OCI-LY1 (cell line): ENCODE results near the gene SSTR5.

Experiments
- H2AFZ ChIP-seq: fragments of 200-600 bp; sonication (generic), shearing (Covaris generic); 2 replicates; pipeline ENCODE4 v1.6.0; 2014; ENCODE audit warnings: antibody characterized with exemption, mild to moderate bottlenecking, low read length
- H3F3A ChIP-seq: fragments of 200-600 bp; sonication (generic), shearing (Covaris generic); 2 replicates; pipeline ENCODE4 v1.6.0; 2014; ENCODE audit warnings: mild to moderate bottlenecking, antibody characterized with exemption, low read length, moderate library complexity; ENCODE audit not compliant: insufficient read depth
- H3K27ac ChIP-seq: fragments of 200-600 bp; sonication (generic); 2 replicates; pipeline ENCODE4 v1.5.1; 2014; ENCODE audit warnings: low read length, mixed run types, mild to moderate bottlenecking, low read depth; ENCODE audit not compliant: poor library complexity, severe bottlenecking
- H3K27me3 ChIP-seq: fragments of 200-600 bp; sonication (generic); 2 replicates; pipeline ENCODE4 v1.6.0; 2014; ENCODE audit warnings: antibody characterized with exemption, mild to moderate bottlenecking, low read length, moderate library complexity; ENCODE audit not compliant: insufficient read depth
- H3K36me3 ChIP-seq: fragments of 200-600 bp; sonication (generic); 2 replicates; pipeline ENCODE4 v1.6.1; 2014; ENCODE audit warnings: mild to moderate bottlenecking, antibody characterized with exemption, low read length, moderate library complexity, mixed read lengths; ENCODE audit not compliant: insufficient read depth
- H3K4me1 ChIP-seq: fragments of 200-600 bp; sonication (generic); 2 replicates; pipeline ENCODE4 v1.5.1; 2014; ENCODE audit warnings: mild to moderate bottlenecking, low read length, moderate library complexity; ENCODE audit not compliant: insufficient read depth, severe bottlenecking
- H3K4me2 ChIP-seq: fragments of 200-600 bp; sonication (generic), shearing (Covaris generic); 2 replicates; pipeline ENCODE4 v1.6.1; 2014; ENCODE audit warnings: low read length
- H3K4me3 ChIP-seq: fragments of 200-600 bp; sonication (generic); 2 replicates; pipeline ENCODE4 v1.5.1; 2014; ENCODE audit warnings: low read length, low read depth, mild to moderate bottlenecking, mixed read lengths; ENCODE audit not compliant: poor library complexity, severe bottlenecking
- H3K79me2 ChIP-seq: fragments of 200-600 bp; shearing (Covaris generic); 2 replicates; pipeline ENCODE4 v1.6.1; 2016; ENCODE audit warnings: mixed run types, low read length, mixed read lengths; ENCODE audit not compliant: insufficient read depth
- H3K9ac ChIP-seq: fragments of 200-600 bp; sonication (generic), shearing (Covaris generic); 2 replicates; pipeline ENCODE4 v1.6.1; 2014; ENCODE audit warnings: mild to moderate bottlenecking, low read length, mixed read lengths
- H3K9me2 ChIP-seq: fragments of 200-600 bp; sonication (generic), shearing (Covaris generic); 2 replicates; pipeline ENCODE4 v1.6.1; 2014; ENCODE audit warnings: low read depth, mild to moderate bottlenecking, low read length, mixed read lengths
- H3K9me3 ChIP-seq: fragments of 200-600 bp; shearing (Covaris generic); 2 replicates; pipeline ENCODE4 v1.6.1; 2014; ENCODE audit warnings: low read length, mixed read lengths
- H4K20me1 ChIP-seq: fragments of 200-600 bp; sonication (generic), shearing (Covaris generic); 2 replicates; pipeline ENCODE4 v1.6.0; 2016; ENCODE audit warnings: mild to moderate bottlenecking, low read length; ENCODE audit not compliant: insufficient read depth
- CTCF ChIP-seq: fragments of 200-600 bp; sonication (generic), shearing (Covaris generic); IDR thresholded peaks from 2 replicates; pipeline ENCODE4 v1.5.1; 2017; ENCODE audit warnings: mild to moderate bottlenecking, antibody characterized with exemption, low read length, moderate library complexity, mixed read lengths
- EZH2 ChIP-seq: fragments of 200-600 bp; sonication (generic), shearing (Covaris generic); IDR thresholded peaks from 2 replicates; pipeline ENCODE4 v1.8.0; 2017; ENCODE audit warnings: borderline replicate concordance, mixed run types, mild to moderate bottlenecking, antibody characterized with exemption, low read length, moderate library complexity, mixed read lengths

Gene SSTR5

GRCh38 chr16:1045993-1046911 lies 26.3 kb upstream of the SSTR5 start:
- Histone ChIP-seq H4K20me1 (no peaks in the 10 kb centered on the region), H3K4me1 (no peaks in the 10 kb centered on the region), H2AFZ (no peak overlapping the region), H3K27ac (no peak overlapping the region), H3K36me3 (no peaks in the 10 kb centered on the region), H3F3A (no peaks in the 10 kb centered on the region), H3K79me2 (no peaks in the 10 kb centered on the region), H3K4me3 (no peak overlapping the region), H3K27me3 (no peaks in the 10 kb centered on the region), H3K9me2 (no peaks in the 10 kb centered on the region), H3K9me3 (no peaks in the 10 kb centered on the region), H3K9ac (no peak overlapping the region), H3K4me2 (no peak overlapping the region)
- TF ChIP-seq CTCF, result no peak
- no peak for TF ChIP-seq EZH2

GRCh38 chr16:1047123-1047522 lies 25.4 kb upstream of the SSTR5 start:
- Histone ChIP-seq H3K79me2 (no peaks in the 10 kb centered on the region), H3K9me2 (no peaks in the 10 kb centered on the region), H3F3A (no peaks in the 10 kb centered on the region), H3K9ac (no peak overlapping the region), H3K4me2 (no peak overlapping the region), H4K20me1 (no peaks in the 10 kb centered on the region), H3K27ac (no peak overlapping the region), H3K27me3 (no peaks in the 10 kb centered on the region), H3K9me3 (no peaks in the 10 kb centered on the region), H2AFZ (no peak overlapping the region), H3K36me3 (no peaks in the 10 kb centered on the region), H3K4me1 (no peaks in the 10 kb centered on the region), H3K4me3 (no peak overlapping the region)
- TF ChIP-seq EZH2, result no peak
- no peak for TF ChIP-seq CTCF

GRCh38 chr16:1047801-1048200 lies 24.7 kb upstream of the SSTR5 start:
- no peak overlapping the region for H3K4me3 ChIP-seq
- H4K20me1 ChIP-seq, result no peaks in the 10 kb centered on the region
- H3K4me2 ChIP-seq, result no peak overlapping the region
- no peaks in the 10 kb centered on the region for H3K9me3 ChIP-seq
- H3K9ac ChIP-seq, result no peak overlapping the region
- no peaks in the 10 kb centered on the region for H3F3A ChIP-seq
- no peaks in the 10 kb centered on the region for H3K27me3 ChIP-seq
- no peak for TF ChIP-seq CTCF
- TF ChIP-seq EZH2, result no peak
- H2AFZ ChIP-seq, result no peak overlapping the region
- H3K36me3 ChIP-seq, result no peaks in the 10 kb centered on the region
- H3K4me1 ChIP-seq, result no peaks in the 10 kb centered on the region
- no peak overlapping the region for H3K27ac ChIP-seq
- H3K79me2 ChIP-seq, result no peaks in the 10 kb centered on the region
- no peaks in the 10 kb centered on the region for H3K9me2 ChIP-seq
